ENCODE data around the gene OSBPL9. TPM values are rescaled to one million over a fixed set of nuclear protein-coding genes. Genes with fewer than 3 reads are reported as not detected.

Gene OSBPL9
- total and polyA plus RNA-seq, 9 of the 15 experiments (the other 6 are each of a cell fraction or from before 2014, with no cell fraction given): 43.9 to 217 (median 170) TPM

DNA sequence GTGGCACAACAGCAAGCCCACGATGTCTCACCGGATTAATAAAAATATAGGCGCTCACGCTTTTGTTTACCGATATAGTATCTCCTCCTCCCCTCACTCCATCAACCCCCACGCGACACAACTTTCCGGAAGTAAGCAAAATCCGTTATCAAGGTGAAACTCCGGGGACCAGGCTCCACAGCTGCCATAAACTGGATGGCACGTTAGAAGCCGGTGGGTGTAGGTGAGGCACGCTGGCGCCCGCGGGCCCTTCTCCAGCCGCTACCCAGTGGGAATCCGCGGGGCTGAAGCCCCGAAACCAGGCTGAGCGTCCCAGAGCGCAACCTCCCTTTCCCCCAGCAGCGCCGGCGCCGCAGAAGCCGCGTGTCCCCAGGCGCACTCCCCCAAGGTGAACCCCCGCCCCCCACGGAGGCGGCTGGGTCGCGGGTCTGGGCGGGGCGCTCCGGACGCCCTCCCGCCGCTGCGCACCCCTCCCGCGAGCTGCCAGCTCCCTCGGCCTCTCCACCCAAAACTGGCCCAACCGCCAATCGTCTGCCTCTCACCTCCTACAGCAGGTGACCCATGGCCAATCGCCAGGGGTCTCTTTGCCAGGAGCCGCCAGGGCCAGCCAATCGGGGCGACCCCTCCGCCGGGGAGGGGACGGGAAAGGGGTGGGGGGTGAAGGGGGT is 112.4 kb downstream of the OSBPL9 start (continued):
- no peak for TF ChIP-seq ARID3B (CRISPR knock-in tag; IDR thresholded peaks at IDR 0.05; ENCODE audit: borderline replicate concordance)
- TF ChIP-seq, protein P1, sequence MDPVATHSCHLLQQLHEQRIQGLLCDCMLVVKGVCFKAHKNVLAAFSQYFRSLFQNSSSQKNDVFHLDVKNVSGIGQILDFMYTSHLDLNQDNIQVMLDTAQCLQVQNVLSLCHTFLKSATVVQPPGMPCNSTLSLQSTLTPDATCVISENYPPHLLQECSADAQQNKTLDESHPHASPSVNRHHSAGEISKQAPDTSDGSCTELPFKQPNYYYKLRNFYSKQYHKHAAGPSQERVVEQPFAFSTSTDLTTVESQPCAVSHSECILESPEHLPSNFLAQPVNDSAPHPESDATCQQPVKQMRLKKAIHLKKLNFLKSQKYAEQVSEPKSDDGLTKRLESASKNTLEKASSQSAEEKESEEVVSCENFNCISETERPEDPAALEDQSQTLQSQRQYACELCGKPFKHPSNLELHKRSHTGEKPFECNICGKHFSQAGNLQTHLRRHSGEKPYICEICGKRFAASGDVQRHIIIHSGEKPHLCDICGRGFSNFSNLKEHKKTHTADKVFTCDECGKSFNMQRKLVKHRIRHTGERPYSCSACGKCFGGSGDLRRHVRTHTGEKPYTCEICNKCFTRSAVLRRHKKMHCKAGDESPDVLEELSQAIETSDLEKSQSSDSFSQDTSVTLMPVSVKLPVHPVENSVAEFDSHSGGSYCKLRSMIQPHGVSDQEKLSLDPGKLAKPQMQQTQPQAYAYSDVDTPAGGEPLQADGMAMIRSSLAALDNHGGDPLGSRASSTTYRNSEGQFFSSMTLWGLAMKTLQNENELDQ (CRISPR knock-in tag; IDR thresholded peaks at IDR 0.05; ENCODE audit: borderline replicate concordance): no peak
- TF ChIP-seq NFYB (IDR thresholded peaks at IDR 0.05; ENCODE audit: extremely low read depth, insufficient read length): peak; percentile 78
- TF ChIP-seq ZNF184 (CRISPR knock-in tag; IDR thresholded peaks at IDR 0.05): no peak
- TF ChIP-seq MBD2 (IDR thresholded peaks at IDR 0.05; ENCODE audit: borderline replicate concordance, low read depth): peak; percentile 97
- TF ChIP-seq, protein P2, sequence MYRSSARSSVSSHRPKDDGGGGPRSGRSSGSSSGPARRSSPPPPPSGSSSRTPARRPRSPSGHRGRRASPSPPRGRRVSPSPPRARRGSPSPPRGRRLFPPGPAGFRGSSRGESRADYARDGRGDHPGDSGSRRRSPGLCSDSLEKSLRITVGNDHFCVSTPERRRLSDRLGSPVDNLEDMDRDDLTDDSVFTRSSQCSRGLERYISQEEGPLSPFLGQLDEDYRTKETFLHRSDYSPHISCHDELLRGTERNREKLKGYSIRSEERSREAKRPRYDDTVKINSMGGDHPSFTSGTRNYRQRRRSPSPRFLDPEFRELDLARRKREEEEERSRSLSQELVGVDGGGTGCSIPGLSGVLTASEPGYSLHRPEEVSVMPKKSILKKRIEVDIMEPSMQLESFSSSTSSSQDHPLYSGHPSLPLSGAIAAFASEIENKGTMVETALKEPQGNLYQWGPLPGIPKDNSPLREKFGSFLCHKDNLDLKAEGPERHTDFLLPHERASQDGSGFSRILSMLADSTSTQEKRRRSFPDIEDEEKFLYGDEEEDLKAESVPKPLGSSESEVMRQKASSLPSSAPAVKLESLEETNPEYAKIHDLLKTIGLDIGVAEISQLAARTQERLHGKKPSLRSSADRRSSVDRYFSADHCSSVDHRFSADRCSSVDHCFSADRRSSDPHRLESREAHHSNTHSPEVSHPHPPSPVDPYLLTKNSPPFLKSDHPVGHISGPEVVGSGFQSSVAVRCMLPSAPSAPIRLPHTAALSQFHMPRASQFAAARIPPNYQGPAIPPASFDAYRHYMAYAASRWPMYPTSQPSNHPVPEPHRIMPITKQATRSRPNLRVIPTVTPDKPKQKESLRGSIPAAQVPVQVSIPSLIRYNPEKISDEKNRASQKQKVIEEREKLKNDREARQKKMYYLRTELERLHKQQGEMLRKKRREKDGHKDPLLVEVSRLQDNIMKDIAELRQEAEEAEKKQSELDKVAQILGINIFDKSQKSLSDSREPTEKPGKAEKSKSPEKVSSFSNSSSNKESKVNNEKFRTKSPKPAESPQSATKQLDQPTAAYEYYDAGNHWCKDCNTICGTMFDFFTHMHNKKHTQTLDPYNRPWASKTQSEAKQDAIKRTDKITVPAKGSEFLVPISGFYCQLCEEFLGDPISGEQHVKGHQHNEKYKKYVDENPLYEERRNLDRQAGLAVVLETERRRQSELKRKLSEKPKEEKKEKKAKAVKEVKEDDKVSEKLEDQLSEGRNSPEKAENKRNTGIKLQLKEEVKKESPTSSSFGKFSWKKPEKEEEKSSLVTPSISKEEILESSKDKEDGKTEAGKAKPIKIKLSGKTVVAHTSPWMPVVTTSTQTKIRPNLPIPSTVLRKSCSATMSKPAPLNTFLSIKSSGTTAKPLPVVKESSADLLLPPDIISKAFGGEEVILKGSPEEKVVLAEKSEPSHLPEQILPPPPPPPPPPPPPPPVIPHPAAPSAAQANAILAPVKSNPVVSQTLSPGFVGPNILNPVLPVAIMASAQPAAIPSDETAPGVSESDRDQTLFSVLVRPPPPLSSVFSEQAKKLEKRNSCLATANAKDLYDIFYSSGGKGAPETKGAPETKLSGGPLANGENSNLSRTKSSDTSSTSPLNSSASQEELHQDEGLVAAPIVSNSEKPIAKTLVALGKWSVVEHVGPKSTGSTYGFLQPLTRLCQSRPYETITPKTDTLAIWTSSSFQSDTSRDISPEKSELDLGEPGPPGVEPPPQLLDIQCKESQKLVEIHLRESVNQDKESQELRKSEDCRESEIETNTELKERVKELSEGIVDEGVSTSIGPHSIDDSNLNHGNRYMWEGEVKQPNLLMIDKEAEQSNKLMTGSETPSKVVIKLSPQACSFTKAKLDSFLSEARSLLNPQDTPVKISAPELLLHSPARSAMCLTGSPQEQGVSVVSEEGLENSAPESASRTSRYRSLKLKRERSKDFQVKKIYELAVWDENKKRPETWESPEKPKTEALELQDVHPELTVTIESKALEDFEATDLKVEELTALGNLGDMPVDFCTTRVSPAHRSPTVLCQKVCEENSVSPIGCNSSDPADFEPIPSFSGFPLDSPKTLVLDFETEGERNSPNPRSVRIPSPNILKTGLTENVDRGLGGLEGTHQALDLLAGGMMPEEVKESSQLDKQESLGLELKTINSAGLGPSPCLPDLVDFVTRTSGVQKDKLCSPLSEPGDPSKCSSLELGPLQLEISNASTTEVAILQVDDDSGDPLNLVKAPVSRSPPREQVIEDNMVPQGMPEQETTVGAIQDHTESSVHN (IDR thresholded peaks at IDR 0.05; ENCODE audit: borderline replicate concordance in 1 of 2, low read depth in 1 of 2): no peak
- no peak for TF ChIP-seq ZNF134 (CRISPR knock-in tag; conservative IDR thresholded peaks at IDR 0.05)
- TF ChIP-seq, protein P3, sequence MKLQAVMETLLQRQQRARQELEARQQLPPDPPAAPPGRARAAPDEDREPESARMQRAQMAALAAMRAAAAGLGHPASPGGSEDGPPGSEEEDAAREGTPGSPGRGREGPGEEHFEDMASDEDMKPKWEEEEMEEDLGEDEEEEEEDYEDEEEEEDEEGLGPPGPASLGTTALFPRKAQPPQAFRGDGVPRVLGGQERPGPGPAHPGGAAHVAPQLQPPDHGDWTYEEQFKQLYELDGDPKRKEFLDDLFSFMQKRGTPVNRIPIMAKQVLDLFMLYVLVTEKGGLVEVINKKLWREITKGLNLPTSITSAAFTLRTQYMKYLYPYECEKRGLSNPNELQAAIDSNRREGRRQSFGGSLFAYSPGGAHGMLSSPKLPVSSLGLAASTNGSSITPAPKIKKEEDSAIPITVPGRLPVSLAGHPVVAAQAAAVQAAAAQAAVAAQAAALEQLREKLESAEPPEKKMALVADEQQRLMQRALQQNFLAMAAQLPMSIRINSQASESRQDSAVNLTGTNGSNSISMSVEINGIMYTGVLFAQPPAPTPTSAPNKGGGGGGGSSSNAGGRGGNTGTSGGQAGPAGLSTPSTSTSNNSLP (IDR thresholded peaks at IDR 0.05; ENCODE audit: borderline replicate concordance, low read depth, low read length): no peak
- no peak for TF ChIP-seq PPARD (CRISPR knock-in tag; IDR thresholded peaks at IDR 0.05)
- peak; percentile 45 for TF ChIP-seq POLR2B (IDR thresholded peaks at IDR 0.05; ENCODE audit: low read depth, partially characterized antibody)
- TF ChIP-seq ZNF23 (CRISPR knock-in tag; IDR thresholded peaks at IDR 0.05): no peak
